GM19467 (cell line): ENCODE measurements around the gene LIPA.
"Not testable (repeated sequence)": the region's sequence is repeated elsewhere in the genome, so short reads cannot be mapped to it uniquely, and the experiment has no call there.

Experiments
- ATAC-seq: cut with Tn5 transposase; IDR thresholded peaks from one replicate; pipeline ENCODE4 v1.9.1; 2021; ENCODE audit warnings: mild to moderate bottlenecking, moderate library complexity; ENCODE audit not compliant: unreplicated experiment

LIPA gene

GRCh38 chr10:89271532-89271931, 20.0 kb upstream of the LIPA start:
- no peak for ATAC-seq

GRCh38 chr10:89270153-89270483, 18.5 kb upstream of the LIPA start:
- no peak for ATAC-seq

GRCh38 chr10:89269433-89270152, 18.0 kb upstream of the LIPA start:
- no peak for ATAC-seq

GRCh38 chr10:89266721-89267453, 15.3 kb upstream of the LIPA start:
- no peak for ATAC-seq

GRCh38 chr10:89263531-89263930, 12.0 kb upstream of the LIPA start:
- ATAC-seq: no peak

GRCh38 chr10:89263091-89263490, 11.5 kb upstream of the LIPA start:
- no peak for ATAC-seq

- no peak for ATAC-seq
Measured at GRCh38 chr10:89262086-89263051, 10.8 kb upstream of the LIPA start.

GRCh38 chr10:89258881-89259280, 7.3 kb upstream of the LIPA start:
- no peak for ATAC-seq

- no peak for ATAC-seq
Measured at GRCh38 chr10:89257581-89257980, 6.0 kb upstream of the LIPA start.

GRCh38 chr10:89256962-89257361, 5.4 kb upstream of the LIPA start:
- ATAC-seq: no peak

- ATAC-seq: no peak
Measured at GRCh38 chr10:89256340-89256739, 4.8 kb upstream of the LIPA start.

GRCh38 chr10:89255793-89256192, 4.2 kb upstream of the LIPA start:
- no peak for ATAC-seq

- ATAC-seq: not testable (repeated sequence)
Measured at GRCh38 chr10:89255091-89255579, 3.6 kb upstream of the LIPA start.

GRCh38 chr10:89252225-89252585, 630 bp upstream of the LIPA start:
- no peak for ATAC-seq

- no peak for ATAC-seq
Measured at GRCh38 chr10:89250865-89251408, 638 bp downstream of the LIPA start.

- no peak for ATAC-seq
Measured at GRCh38 chr10:89248990-89249389, 2.6 kb downstream of the LIPA start.

- ATAC-seq: not testable (repeated sequence)
Measured at GRCh38 chr10:89247623-89248022, 4.0 kb downstream of the LIPA start.

- ATAC-seq: peak; percentile 37
Measured at GRCh38 chr10:89245802-89246201, 5.8 kb downstream of the LIPA start.

GRCh38 chr10:89242840-89243568, 8.6 kb downstream of the LIPA start:
- ATAC-seq: no peak

GRCh38 chr10:89242345-89242684, 9.3 kb downstream of the LIPA start:
- no peak for ATAC-seq
